ENCODE data around the gene CDH4. TPM values are rescaled to one million over a fixed set of nuclear protein-coding genes. Genes with fewer than 3 reads are reported as not detected.

Gene CDH4
- total RNA-seq, 1 experiment from 2014 or later, result not detected

- no peaks in the 10 kb centered on the region for H3K4me1 ChIP-seq (ENCODE audit: control insufficient read depth, insufficient read depth, low read length)
- ATAC-seq (no peak; the same call in 1 of the 2 replicates), DNase-seq (ENCODE audit: low read depth, low spot score) (no peak)
- ChIA-PET POLR2A (no interaction called here), CTCF (no interaction called here)
- BruUV-seq (replicated peaks), result no TSS peak
- in situ Hi-C loops (cut with HindIII; ENCODE audit: low pct_unique_long_range_greater_than_20kb, low sequenced_read_pairs) (no loop called here), intact Hi-C loops (cut with micrococcal nuclease; ENCODE audit: unreplicated experiment) (no loop called here)
- no peaks in the 10 kb centered on the region for H3K36me3 ChIP-seq (ENCODE audit: control insufficient read depth, insufficient read depth, low read length)
- no peak overlapping the region for H3K4me3 ChIP-seq (ENCODE audit: low read depth in 2 of 2, low read length in 2 of 2)
- H3K9me3 ChIP-seq (ENCODE audit: control insufficient read depth, insufficient read depth, low read depth, low read length), result no peaks in the 10 kb centered on the region
- no peaks in the 10 kb centered on the region; the same call in 1 of the 2 replicates for H3K27me3 ChIP-seq (ENCODE audit: control insufficient read depth, insufficient read depth, low read length)
- TF ChIP-seq POLR2AphosphoS5 (IDR thresholded peaks at IDR 0.05; ENCODE audit: low read depth, low read length), result no peak
- TF ChIP-seq, protein P1, sequence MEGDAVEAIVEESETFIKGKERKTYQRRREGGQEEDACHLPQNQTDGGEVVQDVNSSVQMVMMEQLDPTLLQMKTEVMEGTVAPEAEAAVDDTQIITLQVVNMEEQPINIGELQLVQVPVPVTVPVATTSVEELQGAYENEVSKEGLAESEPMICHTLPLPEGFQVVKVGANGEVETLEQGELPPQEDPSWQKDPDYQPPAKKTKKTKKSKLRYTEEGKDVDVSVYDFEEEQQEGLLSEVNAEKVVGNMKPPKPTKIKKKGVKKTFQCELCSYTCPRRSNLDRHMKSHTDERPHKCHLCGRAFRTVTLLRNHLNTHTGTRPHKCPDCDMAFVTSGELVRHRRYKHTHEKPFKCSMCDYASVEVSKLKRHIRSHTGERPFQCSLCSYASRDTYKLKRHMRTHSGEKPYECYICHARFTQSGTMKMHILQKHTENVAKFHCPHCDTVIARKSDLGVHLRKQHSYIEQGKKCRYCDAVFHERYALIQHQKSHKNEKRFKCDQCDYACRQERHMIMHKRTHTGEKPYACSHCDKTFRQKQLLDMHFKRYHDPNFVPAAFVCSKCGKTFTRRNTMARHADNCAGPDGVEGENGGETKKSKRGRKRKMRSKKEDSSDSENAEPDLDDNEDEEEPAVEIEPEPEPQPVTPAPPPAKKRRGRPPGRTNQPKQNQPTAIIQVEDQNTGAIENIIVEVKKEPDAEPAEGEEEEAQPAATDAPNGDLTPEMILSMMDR (IDR thresholded peaks at IDR 0.05), result no peak
- TF ChIP-seq TCF7L2 (IDR thresholded peaks at IDR 0.05; ENCODE audit: low read depth, low read length), result no peak
- TF ChIP-seq SIN3A (IDR thresholded peaks at IDR 0.05; ENCODE audit: borderline replicate concordance, insufficient read depth, low read depth, low read length), result no peak
- TF ChIP-seq, protein P2, sequence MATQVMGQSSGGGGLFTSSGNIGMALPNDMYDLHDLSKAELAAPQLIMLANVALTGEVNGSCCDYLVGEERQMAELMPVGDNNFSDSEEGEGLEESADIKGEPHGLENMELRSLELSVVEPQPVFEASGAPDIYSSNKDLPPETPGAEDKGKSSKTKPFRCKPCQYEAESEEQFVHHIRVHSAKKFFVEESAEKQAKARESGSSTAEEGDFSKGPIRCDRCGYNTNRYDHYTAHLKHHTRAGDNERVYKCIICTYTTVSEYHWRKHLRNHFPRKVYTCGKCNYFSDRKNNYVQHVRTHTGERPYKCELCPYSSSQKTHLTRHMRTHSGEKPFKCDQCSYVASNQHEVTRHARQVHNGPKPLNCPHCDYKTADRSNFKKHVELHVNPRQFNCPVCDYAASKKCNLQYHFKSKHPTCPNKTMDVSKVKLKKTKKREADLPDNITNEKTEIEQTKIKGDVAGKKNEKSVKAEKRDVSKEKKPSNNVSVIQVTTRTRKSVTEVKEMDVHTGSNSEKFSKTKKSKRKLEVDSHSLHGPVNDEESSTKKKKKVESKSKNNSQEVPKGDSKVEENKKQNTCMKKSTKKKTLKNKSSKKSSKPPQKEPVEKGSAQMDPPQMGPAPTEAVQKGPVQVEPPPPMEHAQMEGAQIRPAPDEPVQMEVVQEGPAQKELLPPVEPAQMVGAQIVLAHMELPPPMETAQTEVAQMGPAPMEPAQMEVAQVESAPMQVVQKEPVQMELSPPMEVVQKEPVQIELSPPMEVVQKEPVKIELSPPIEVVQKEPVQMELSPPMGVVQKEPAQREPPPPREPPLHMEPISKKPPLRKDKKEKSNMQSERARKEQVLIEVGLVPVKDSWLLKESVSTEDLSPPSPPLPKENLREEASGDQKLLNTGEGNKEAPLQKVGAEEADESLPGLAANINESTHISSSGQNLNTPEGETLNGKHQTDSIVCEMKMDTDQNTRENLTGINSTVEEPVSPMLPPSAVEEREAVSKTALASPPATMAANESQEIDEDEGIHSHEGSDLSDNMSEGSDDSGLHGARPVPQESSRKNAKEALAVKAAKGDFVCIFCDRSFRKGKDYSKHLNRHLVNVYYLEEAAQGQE (IDR thresholded peaks at IDR 0.05; ENCODE audit: insufficient read depth in 1 of 2, low read depth in 2 of 2, low read length in 1 of 2), result no peak
- H3K27ac ChIP-seq (ENCODE audit: low read length), result no peak overlapping the region
These were observed 664.3 kb downstream of the CDH4 start for GRCh38 chr20:61916318-61916891.

GRCh38 chr20:61917474-61918145 lies 665.5 kb downstream of the CDH4 start:
- Histone ChIP-seq H3K4me1 (ENCODE audit: control insufficient read depth, insufficient read depth, low read length) (no peaks in the 10 kb centered on the region), H3K27ac (ENCODE audit: low read length) (no peak overlapping the region), H3K9me3 (ENCODE audit: control insufficient read depth, insufficient read depth, low read depth, low read length) (no peaks in the 10 kb centered on the region), H3K27me3 (ENCODE audit: control insufficient read depth, insufficient read depth, low read length) (no peaks in the 10 kb centered on the region; the same call in 1 of the 2 replicates), H3K36me3 (ENCODE audit: control insufficient read depth, insufficient read depth, low read length) (no peaks in the 10 kb centered on the region), H3K4me3 (ENCODE audit: low read depth in 2 of 2, low read length in 2 of 2) (no peak overlapping the region)
- in situ Hi-C loops (cut with HindIII; ENCODE audit: low pct_unique_long_range_greater_than_20kb, low sequenced_read_pairs) (no loop called here), intact Hi-C loops (cut with micrococcal nuclease; ENCODE audit: unreplicated experiment) (no loop called here)
- no peak for ATAC-seq
- no TSS peak for BruUV-seq (replicated peaks)
- ChIA-PET CTCF (no interaction called here), POLR2A (no interaction called here)
- TF ChIP-seq POLR2AphosphoS5 (IDR thresholded peaks at IDR 0.05; ENCODE audit: low read depth, low read length) (no peak), SIN3A (IDR thresholded peaks at IDR 0.05; ENCODE audit: borderline replicate concordance, insufficient read depth, low read depth, low read length) (no peak), TCF7L2 (IDR thresholded peaks at IDR 0.05; ENCODE audit: low read depth, low read length) (no peak)
- TF ChIP-seq, protein P1 (IDR thresholded peaks at IDR 0.05), result no peak
- TF ChIP-seq, protein P2 (IDR thresholded peaks at IDR 0.05; ENCODE audit: insufficient read depth in 1 of 2, low read depth in 2 of 2, low read length in 1 of 2), result no peak
- DNase-seq (ENCODE audit: low read depth, low spot score), result no peak
